ENCODE measurements around the gene DDX5.
A peak's percentile ranks its signal among the peaks of the same experiment; 100 is the strongest.
"Not testable (repeated sequence)": the region's sequence is repeated elsewhere in the genome, so short reads cannot be mapped to it uniquely, and the experiment has no call there.

The DDX5 gene

GRCh38 chr17:64506576-64507412, 705 bp upstream of the DDX5 start, which contains the start of gene CEP95:
TSS of gene CEP95 (plus strand) at chr17:64506977. CDS start at chr17:64507098, 121 bp downstream.
- DNase-seq = peak; percentile 93

- DNase-seq = peak; percentile 83
Observed at GRCh38 chr17:64505340-64506200, 519 bp downstream of the DDX5 start.

GRCh38 chr17:64504769-64505339, 1.2 kb downstream of the DDX5 start:
- no peak for DNase-seq

GRCh38 chr17:64503821-64504768, 2.0 kb downstream of the DDX5 start:
- no peak for DNase-seq

DNA sequence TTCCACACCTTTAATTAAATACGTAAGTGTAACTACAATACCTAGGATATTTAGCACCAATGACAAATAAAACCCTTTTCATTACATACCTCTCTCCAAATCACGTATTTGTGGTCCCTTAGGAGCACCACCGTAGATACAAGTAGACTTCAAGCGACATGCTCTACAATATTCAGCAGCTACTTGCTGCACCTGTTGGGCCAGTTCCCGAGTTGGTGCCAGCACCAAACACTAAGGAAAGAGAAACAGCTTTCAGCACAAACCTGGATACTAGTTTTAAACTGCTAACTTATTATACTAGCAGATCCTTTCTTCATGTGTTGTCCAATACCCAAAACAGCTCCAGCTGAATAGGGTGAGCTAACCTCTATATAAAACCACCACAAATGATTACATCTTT, 2.7 kb downstream of the DDX5 start:
- no peak for DNase-seq

DNA sequence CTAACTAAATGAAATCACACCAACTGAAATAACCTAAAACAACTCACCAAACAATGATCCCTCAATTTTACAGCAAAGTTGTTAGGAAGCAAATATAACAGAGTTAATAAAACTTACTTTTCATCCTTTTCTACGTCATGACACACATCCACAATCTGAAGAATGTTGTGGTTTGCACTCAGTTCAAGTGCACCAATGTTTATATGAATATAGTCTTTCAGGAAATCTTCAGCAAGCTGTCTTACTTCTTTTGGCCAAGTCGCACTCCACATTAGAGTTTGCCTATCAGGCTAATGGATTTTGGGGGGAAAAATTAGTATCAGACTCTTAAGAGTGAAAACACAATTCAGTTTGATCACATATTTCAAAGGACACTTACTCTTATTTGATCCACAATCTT, 3.3 kb downstream of the DDX5 start:
- DNase-seq = no peak

DNA sequence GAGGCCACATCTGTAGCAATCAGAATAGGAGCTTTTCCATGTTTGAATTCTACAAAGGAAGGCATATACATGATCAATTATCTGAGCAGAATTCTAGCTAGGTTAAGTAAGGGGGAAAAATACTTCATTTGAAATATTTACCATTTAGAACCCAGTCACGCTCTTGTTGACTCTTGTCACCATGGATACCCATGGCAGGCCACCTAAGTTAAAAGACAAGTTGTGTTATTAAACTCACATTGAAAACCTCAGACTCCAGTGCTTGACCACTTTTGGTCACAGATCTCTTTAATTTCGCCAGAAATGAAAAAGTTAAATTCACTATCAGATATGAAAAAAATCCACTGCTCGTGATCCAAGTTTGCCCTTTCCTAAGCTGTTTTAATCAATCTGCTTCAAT, 4.1 kb downstream of the DDX5 start:
- no peak for DNase-seq

- DNase-seq = no peak
Observed at GRCh38 chr17:64500862-64501765, 5.0 kb downstream of the DDX5 start.

GRCh38 chr17:64500487-64500859, 5.6 kb downstream of the DDX5 start:
- no peak for DNase-seq

DNA sequence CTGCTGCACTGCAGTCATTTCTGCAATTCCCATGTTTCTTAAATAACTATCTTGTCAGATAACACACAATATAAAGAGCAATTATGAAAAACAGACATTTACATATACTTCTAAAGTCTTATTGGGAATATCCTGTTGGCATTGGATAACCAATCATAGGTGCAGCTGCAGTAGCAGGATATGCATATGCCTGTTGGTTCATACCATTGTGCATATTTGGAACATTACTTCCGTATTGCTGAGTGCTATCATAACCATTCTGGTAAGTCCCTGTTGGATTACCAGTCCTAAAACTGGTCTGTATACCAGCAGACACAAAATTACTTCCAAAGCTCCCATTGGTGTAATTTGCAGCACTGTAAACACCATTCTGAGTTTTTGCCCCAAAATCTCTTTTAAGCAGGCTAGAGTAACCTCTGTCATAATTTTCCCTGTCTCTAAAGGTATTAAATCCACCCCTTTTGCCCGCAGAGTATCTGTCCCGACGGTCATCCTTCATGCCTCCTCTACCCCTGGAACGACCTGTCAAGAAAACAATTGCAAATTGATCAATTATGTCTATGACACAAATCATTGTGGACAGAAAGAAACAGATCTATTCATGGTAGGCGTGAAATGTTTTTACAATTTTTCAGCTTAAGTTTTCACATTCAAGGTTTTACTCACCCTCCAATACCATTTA, 6.1 kb downstream of the DDX5 start:
- DNase-seq = no peak

DNA sequence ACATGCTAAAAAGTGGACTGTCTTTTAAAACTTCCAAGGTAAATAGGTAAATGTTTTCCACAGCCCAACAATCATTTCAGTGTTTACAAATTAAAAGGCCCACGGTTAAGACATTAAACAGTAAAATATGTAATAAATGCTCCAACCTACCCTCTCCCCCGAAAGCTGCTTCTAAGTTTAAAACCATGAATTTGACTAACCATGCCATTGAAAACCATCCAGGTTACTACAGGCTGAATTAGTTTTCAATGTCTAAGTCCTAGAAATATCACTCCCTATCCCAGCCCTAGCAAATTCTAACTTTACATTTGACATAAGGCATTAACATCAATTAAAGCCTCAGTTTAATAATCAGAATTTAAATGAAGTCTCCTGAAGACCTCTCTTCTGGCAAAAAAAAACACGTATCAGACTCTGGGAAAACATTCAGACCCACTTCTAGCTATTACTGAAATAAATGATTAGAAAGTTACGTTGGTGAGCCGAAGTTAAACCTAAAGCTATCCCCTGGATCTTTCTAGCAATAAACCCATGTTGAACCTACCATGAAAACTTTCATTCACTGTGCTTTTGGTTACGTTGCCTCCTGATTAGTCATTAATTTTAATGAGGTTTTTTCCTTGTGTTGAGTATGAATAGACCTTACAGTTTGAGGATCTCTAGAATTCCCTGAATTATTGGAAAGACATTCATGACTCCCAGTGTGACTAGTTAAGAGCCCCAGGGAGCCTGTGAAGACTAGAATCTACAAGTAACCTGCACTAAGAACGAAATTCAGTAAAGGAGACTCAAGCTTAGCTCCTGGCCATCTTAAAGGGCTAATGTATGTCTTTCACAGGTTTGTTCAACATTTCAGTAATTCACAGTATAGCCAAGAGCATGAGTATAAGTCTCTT, 7.5 kb downstream of the DDX5 start:
- no peak for DNase-seq

GRCh38 chr17:64497565-64498035, 8.5 kb downstream of the DDX5 start:
- no peak for DNase-seq

DNA sequence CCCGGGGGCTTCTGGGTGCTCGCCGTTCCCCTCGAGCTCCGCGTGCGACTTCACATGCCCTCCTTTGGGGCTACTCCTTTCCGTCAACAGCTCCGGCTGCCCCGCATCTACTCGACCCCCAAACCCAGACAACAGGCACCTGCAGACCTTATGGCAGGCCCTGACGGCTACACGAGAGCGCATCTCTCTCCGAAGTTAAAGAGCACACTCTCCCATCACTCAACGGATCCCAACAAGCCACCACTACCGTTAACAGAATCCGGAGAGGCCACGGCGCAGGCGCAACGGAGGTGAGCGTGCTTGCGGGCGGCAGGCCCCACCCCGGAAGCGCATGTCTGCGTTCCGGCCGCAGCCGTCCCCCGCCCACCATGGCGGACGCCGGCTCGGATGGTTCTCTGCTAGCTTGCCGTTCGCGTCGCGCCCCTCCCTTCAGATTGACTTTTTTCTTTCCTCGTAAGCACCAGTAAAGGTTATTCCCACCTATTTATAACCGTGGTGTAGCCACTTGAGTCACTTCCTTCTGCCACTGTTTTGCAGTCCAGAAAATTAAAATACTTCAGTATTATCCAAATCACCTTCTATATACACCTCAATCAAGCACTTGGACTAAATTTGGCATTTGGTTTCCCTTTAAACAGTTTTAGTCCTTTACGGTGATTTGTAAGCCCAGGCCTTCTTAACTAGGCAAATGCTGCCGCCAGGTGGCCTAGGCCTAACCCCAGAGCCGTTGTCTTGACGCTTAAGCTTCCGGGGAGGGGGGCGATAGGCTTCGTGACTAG, 9.1 kb downstream of the DDX5 start, which contains the start of gene POLG2:
Gene POLG2, minus strand, starts transcription at position 269 of the 779 bp plus-strand sequence. Its CDS starts 86 bp downstream, at position 183.
- peak; percentile 96 for DNase-seq

- no peak for DNase-seq
Observed at GRCh38 chr17:64496348-64496785, 9.7 kb downstream of the DDX5 start.

GRCh38 chr17:64495300-64495699, 10.8 kb downstream of the DDX5 start:
- not testable (repeated sequence) for DNase-seq

DNA sequence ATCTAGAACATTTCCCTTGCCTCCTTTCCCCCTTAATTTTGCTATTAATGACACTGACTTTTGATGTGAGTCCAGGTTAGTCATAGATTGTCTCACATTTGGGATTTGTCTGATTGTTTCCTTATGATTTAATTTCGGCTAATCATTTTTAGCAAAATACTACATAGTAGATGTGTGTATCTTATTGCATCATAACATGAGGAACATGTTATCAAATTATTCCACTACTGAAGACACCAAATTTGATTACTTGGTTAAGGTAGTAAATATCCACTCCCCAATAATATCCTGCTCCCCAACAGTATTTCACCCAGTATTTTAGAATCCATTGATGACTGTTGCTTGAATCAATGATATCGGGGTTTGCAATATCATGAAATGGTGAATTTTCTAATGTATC, 12.0 kb downstream of the DDX5 start:
- no peak for DNase-seq

- DNase-seq = no peak
Observed at GRCh38 chr17:64492481-64493109, 13.5 kb downstream of the DDX5 start.

DNA sequence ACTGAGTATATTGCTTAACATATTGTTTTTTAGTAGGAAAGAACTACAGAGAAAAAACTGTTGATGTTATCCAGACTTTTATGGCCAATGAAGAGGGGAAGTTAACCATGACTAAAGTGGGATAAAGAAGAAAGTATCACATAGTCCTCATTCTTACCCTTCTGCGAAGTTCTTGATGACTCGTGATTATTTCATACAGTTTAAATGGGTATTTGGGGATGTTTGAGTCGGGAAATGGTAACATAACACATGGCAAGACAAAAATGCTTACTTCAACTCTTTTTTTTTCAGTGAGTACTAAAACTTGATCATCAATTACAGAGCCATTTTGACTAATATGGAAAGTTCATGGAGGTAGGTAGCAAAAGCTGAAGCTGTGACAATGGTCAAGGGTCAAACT, 14.1 kb downstream of the DDX5 start:
- no peak for DNase-seq

All from stimulated activated CD4-positive, alpha-beta T cell treated with anti-CD3 and anti-CD28 coated beads, Interleukin-4, amount 100 ng/mL, for 1 hour (primary cell).